ENCODE results near the gene PPP1R26.

- TF ChIP-seq CTCF (conservative IDR thresholded peaks at IDR 0.05; ENCODE audit: low read depth, low read length) (no peak), USF2 (IDR thresholded peaks at IDR 0.05; ENCODE audit: low read depth, low read length) (no peak), MAFK (IDR thresholded peaks at IDR 0.05; ENCODE audit: low read depth, low read length) (no peak), POLR2A (IDR thresholded peaks at IDR 0.05; ENCODE audit: low read depth, low read length) (no peak), NFE2L2 (IDR thresholded peaks at IDR 0.05; ENCODE audit: low read depth, low read length) (no peak), RFX5 (IDR thresholded peaks at IDR 0.05; ENCODE audit: low read depth, low read length) (no peak), CEBPB (IDR thresholded peaks at IDR 0.05; ENCODE audit: low read depth, low read length) (no peak), BHLHE40 (IDR thresholded peaks at IDR 0.05; ENCODE audit: low read depth, low read length) (no peak), RAD21 (IDR thresholded peaks at IDR 0.05; ENCODE audit: low read length) (no peak)
Measured at GRCh38 chr9:135450956-135451355, 28.6 kb upstream of the PPP1R26 start.
